MCF 10A (cell line): ENCODE data around the gene NKD1. TPM values are rescaled to one million over a fixed set of nuclear protein-coding genes. Genes with fewer than 3 reads are reported as not detected.
A peak's percentile ranks its signal among the peaks of the same experiment; 100 is the strongest.

Experiments used
- BruUV-seq: library from RNA; stranded (reverse); fragments of 400-500 nt; replicated peaks from 2 replicates; lab custom pipeline; 2021; lab: Mats Ljungman, UMichigan
- CTCF ChIA-PET: fragments of 300-600 bp; sonication (Branson Sonifier 250); formaldehyde crosslinking; extraction: SDS; loops from one replicate; lab custom pipeline; 2021; ENCODE audit warnings: antibody characterized with exemption, inconsistent platforms; lab: Yijun Ruan, JAX
- POLR2A ChIA-PET: fragments of 300-600, 350-650 bp; sonication (Branson Sonifier 250); formaldehyde crosslinking; extraction: SDS; loops from one replicate; lab custom pipeline; 2020; ENCODE audit warnings: antibody characterized with exemption, inconsistent platforms; lab: Yijun Ruan, JAX
- DNase-seq: peaks from one replicate; pipeline ENCODE4 v3.0.0-alpha.2; 2018; ENCODE audit not compliant: unreplicated experiment
- H3K27ac Mint-ChIP-seq: one replicate; pipeline ENCODE4 v1.8.0; 2022; ENCODE audit warnings: mild to moderate bottlenecking, low read depth, mixed read lengths; ENCODE audit not compliant: unreplicated experiment
- H3K27me3 Mint-ChIP-seq: one replicate; pipeline ENCODE4 v1.8.0; 2022; ENCODE audit warnings: mixed read lengths; ENCODE audit not compliant: insufficient read depth, unreplicated experiment
- H3K36me3 Mint-ChIP-seq: one replicate; pipeline ENCODE4 v1.8.0; 2022; ENCODE audit warnings: mild to moderate bottlenecking, moderate library complexity, mixed read lengths; ENCODE audit not compliant: insufficient read depth, unreplicated experiment
- H3K4me1 Mint-ChIP-seq: one replicate; pipeline ENCODE4 v1.8.0; 2022; ENCODE audit warnings: mixed read lengths; ENCODE audit not compliant: insufficient read depth, unreplicated experiment
- H3K4me3 Mint-ChIP-seq: one replicate; pipeline ENCODE4 v1.8.0; 2022; ENCODE audit warnings: mild to moderate bottlenecking, moderate library complexity, mixed read lengths; ENCODE audit not compliant: unreplicated experiment
- H3K9me3 Mint-ChIP-seq: one replicate; pipeline ENCODE4 v1.8.0; 2022; ENCODE audit warnings: mixed read lengths; ENCODE audit not compliant: unreplicated experiment
- intact Hi-C: fragments of 100-400 bp; cut with micrococcal nuclease; formaldehyde crosslinking; loops from 2 replicates; pipeline ENCODE4 v1.14.1; 2022
- total RNA-seq: library from RNA; stranded (reverse); gene quantifications from 2 replicates; pipeline ENCODE4 v1.2.3, GENCODE V29; 2022
- TF ChIP-seq, protein P1 (sequence below): fragments of 200-600 bp; IDR thresholded peaks from one replicate; pipeline ENCODE4 v1.8.0; 2022; ENCODE audit warnings: antibody characterized with exemption, mild to moderate bottlenecking; ENCODE audit not compliant: unreplicated experiment

NKD1 gene
- total RNA-seq, 1 experiment from 2014 or later: 0.07 TPM

DNA sequence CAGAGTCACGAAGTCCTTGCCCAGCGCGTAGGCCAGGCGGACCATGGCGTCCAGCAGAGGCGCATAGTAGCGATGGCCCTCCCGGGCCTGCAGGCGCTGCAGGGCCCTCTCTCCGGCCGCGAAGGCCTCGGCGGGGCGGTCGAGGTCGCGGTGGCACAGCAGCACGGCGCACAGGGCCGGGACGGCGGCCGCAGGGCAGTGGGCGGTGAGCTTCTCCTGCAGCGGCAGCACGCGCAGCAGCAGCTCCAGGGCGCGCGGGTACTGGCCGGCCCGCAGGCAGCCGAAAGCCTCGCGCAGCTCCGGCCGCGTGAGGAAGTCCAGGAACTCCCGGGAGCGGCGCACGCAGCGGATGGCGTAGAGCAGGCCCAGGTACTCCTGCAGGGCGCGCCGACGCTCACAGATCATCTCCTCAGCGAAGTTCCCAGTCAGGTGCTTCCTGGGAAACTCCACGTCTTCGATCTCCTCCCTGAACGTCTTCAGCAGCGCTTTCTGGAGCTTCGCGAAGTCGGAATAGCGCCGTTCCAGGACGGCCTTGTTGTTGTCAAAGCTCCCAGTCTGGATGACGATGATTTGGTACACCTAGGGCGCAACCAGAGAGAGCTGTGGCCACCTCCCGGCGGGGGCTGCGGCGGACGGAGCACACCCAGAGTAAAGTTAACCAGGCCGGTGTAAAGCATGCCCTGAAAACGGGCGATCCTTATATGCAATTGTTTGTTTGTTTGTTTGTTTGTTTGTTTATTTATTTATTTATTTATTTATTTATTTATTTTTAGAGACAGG is 125.5 kb downstream of the NKD1 start:
- TF ChIP-seq, protein P1, sequence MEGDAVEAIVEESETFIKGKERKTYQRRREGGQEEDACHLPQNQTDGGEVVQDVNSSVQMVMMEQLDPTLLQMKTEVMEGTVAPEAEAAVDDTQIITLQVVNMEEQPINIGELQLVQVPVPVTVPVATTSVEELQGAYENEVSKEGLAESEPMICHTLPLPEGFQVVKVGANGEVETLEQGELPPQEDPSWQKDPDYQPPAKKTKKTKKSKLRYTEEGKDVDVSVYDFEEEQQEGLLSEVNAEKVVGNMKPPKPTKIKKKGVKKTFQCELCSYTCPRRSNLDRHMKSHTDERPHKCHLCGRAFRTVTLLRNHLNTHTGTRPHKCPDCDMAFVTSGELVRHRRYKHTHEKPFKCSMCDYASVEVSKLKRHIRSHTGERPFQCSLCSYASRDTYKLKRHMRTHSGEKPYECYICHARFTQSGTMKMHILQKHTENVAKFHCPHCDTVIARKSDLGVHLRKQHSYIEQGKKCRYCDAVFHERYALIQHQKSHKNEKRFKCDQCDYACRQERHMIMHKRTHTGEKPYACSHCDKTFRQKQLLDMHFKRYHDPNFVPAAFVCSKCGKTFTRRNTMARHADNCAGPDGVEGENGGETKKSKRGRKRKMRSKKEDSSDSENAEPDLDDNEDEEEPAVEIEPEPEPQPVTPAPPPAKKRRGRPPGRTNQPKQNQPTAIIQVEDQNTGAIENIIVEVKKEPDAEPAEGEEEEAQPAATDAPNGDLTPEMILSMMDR: no peak
- BruUV-seq: no TSS peak
- POLR2A ChIA-PET: interaction anchor here (1.1 kb wide), 1 partner anchor 68 kb away, joined by 4 read pairs; the partner anchor contains the start of gene CYLD
- Mint-ChIP-seq H3K27me3 (no peaks in the 10 kb centered on the region), H3K4me1 (no peaks in the 10 kb centered on the region), H3K27ac (no peak overlapping the region), H3K36me3 (no peaks in the 10 kb centered on the region), H3K4me3 (no peak overlapping the region), H3K9me3 (peaks cover 15% of the 10 kb centered on the region)
- CTCF ChIA-PET: interaction anchor here (1.8 to 14.5 kb wide), 5 partner anchors 8 to 304 kb away, joined by 5 to 251 read pairs (median 13); partner anchors contain the start of genes BRD7 and CYLD
- intact Hi-C loops: no loop called here
- no peak for DNase-seq

DNA sequence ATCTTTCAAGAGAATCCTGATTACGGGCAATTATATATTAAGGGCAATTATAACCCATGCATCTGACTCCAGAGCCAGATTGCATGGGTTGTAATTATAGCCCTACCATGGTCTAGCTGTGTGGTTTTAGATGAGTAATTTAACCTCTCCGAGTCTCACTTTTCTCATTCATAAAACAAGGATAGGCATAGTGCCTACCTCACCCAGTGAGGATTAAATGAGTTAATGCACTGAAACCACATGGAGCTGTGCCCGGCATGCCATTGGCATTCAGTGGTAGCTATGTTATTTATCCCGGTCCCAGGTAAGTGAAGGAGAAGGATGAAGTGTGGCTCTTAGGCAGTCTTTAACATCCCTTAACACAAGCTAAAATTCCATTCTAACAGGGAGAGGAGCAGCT is 126.6 kb downstream of the NKD1 start:
- TF ChIP-seq, protein P1: no peak
- intact Hi-C loops: no loop called here

DNA sequence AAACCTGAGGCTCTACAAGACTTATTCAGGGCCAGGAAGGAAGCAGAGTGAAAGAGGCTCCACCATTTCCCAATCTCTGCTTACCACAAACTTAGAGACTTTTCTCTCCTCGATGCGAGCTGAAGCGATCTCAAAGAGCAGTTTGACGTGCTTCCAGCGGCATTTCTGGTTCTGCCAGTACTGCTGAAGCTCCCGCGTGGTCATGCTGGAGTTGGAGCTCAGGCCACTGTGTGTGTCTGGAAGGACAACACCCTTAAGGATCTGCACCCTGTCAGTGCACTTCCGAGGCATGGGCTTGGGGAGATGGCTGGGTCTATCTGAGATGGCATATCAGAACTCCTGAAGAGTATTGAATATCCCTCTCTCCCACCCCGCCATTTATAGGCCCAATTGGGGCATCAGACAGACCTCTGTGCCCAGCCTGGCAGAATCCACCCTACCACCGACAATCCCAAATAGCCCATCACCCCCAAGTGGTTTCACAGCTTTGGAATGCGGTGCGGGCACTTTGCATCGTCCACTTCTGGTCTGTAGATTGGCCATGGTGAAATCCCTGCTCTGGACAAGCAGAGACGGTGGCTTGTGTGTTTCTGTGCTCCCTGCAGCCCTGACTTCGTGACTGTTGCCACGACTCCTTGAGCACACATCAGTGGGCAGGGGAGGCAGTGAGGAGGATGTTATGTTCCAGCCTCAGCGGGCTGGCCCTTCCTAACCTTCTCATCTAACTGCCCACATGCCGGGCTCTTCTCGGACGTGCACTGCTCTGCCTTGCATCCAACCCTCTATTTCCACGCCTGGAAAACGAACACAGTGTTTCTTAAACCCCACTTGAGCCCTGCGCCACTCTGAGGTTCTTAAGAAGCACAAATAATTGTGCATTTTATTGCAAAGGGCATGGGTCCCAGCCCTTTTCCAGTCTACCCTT is 127.8 kb downstream of the NKD1 start:
- ChIA-PET CTCF (interaction anchor here (1.2 to 14.5 kb wide), 8 partner anchors 10 to 131 kb away, joined by 3 to 251 read pairs (median 5); partner anchors contain the start of gene CYLD), POLR2A (interaction anchor here (0.6 kb wide), 1 partner anchor 1063 kb away, joined by 3 read pairs; no protein-coding TSS in a partner anchor)
- Mint-ChIP-seq H3K4me1 (no peaks in the 10 kb centered on the region), H3K27ac (peak overlapping the region; percentile 37), H3K4me3 (no peak overlapping the region), H3K36me3 (no peaks in the 10 kb centered on the region), H3K27me3 (no peaks in the 10 kb centered on the region), H3K9me3 (peaks cover 15% of the 10 kb centered on the region)
- BruUV-seq: no TSS peak
- intact Hi-C loops: loop anchor here (1.0 kb wide), 1 partner anchor 130 kb away; no protein-coding TSS in a partner anchor
- TF ChIP-seq, protein P1: no peak
- no peak for DNase-seq

More for the DNA sequence above, 126.6 kb downstream of the NKD1 start:
- Mint-ChIP-seq H3K9me3 (peaks cover 15% of the 10 kb centered on the region), H3K27me3 (no peaks in the 10 kb centered on the region), H3K4me1 (no peaks in the 10 kb centered on the region), H3K4me3 (no peak overlapping the region), H3K27ac (no peak overlapping the region), H3K36me3 (no peaks in the 10 kb centered on the region)
- BruUV-seq: no TSS peak
- POLR2A ChIA-PET: interaction anchor here (0.7 to 1.1 kb wide), 2 partner anchors 16 to 67 kb away, joined by 3 to 4 read pairs; partner anchors contain the start of gene CYLD
- CTCF ChIA-PET: interaction anchor here (0.6 to 14.5 kb wide), 7 partner anchors 9 to 1290 kb away, joined by 3 to 251 read pairs (median 7); partner anchors contain the start of genes BRD7 and CYLD
- DNase-seq: no peak
